Skeletal muscle cell (primary cell): ENCODE data around the gene FAHD2A.
A peak's percentile ranks its signal among the peaks of the same experiment; 100 is the strongest.
"Not testable (repeated sequence)": the region's sequence is repeated elsewhere in the genome, so short reads cannot be mapped to it uniquely, and the experiment has no call there.

Experiments
- DNase-seq: peaks from one replicate; pipeline ENCODE4 v3.0.0-alpha.2; 2010; ENCODE audit warnings: low read depth
- H3K4me3 ChIP-seq: 2 replicates; pipeline ENCODE4 v1.5.1; 2011; ENCODE audit warnings: low read depth, mild to moderate bottlenecking, control low read depth, low read length, moderate library complexity

Gene FAHD2A, protein sequence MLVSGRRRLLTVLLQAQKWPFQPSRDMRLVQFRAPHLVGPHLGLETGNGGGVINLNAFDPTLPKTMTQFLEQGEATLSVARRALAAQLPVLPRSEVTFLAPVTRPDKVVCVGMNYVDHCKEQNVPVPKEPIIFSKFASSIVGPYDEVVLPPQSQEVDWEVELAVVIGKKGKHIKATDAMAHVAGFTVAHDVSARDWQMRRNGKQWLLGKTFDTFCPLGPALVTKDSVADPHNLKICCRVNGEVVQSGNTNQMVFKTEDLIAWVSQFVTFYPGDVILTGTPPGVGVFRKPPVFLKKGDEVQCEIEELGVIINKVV

DNA sequence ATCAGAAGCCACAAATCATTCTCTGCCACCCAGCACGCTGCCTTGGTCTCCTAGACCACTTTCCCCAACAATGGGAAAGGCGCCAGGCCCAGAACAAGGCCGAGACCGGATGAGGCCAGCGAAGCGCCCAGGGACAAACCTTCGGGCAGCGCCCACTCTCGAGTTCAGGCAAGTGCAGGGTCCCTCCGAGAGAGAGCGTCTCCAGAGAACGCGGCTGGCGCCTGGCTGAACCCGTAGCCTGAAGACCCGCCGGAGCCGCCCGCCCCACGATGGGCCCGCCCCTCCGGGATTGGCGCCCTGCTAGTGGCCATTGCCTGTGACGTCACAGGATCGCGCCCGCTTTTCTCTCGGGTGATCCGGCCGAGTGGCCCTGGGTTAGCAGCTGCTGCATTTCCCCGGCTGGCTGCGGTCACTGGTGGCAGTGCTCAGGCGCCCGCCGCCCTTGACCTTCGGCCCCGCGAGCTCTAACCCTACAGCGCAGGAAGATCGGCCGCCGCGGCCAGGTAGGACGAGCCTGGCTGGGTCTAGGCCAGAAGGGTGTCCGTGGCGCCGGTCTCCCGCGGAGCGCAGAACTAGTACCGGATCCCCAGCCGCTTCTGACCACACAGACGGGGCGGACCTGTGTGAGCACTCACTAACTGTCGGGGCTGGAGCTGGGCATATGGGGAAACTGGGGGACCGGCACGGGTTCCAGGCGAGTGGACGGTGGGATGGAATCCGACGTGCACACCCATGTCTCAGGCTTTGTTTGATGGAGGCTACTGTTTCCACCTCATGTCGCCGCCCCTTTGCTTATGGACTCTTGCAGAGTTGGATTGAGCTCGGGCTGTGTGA, at the start of gene FAHD2A:
Gene FAHD2A, plus strand, starts transcription at position 339 of the 834 bp plus-strand sequence. CDS start 2,851 bp downstream, outside the sequence.
- peak; percentile 40 for DNase-seq
- H3K4me3 ChIP-seq: peak within 1 kb of the TSS; percentile 82

DNA sequence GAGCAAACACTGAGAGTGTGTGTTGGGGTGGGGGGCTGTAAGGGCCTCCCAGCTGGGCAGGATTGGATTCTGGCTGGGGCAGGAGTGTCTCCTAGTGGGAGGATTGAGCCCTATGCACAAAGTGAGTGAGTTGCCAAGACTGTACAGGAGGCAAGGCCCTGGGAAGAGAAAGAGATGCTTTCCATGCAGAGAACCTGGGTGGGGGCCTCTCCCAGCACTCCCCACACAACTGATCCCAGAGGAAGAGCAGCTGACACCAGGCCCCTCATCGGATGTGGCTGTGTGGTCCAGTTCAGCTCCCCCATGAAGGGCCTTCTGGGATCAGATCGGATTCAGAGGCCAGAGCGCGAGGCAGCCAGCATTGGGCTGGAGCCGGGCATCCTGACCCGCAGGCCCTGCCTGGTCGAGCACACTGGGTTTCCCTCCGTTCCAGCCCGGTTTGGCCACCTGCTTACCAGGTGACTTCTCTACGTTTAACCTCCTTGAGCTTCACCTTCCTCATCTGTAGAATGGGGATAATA, 49.4 kb upstream of the FAHD2A start:
- no peak overlapping the region for H3K4me3 ChIP-seq
- no peak for DNase-seq

DNA sequence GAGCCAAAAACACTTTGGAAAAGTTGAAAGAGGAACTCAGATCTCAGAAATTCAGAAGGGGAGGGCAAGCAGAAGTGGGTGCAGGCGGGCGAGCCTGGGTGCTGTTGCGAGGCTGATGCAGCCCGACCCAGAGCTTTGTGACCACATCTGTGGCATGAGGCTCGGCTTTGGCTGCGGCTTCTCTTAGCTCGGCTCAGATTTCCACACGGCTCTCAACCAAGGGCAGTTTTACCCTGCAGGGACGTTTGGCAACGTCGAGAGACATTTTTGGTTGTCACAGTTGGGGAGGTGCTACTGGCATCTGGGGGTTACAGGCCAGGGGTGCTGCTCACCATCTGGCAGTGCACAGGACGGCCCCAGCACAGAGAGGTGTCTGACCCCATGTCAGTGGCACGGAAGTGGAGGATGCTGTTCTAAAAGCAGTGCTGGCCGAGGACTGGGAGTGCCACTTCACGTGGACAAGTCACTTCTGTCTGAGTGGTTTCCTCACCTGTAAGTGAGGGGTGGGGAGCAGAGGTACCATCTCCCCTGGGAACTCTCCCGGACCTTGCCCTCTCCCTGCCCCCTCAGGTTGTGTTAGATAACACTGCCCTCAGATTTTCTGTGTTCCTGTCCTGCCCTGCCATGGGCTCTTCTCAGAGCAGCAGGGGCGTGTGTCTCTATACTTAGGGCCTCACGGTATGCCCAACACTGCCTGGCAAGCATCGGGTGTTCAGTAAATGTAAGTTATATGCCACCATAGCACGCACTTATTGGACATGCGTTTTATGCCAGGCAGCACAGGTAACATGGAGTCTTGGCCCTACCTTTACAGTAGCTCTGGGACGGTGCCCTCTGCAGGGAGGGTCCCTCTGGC, 48.7 kb upstream of the FAHD2A start:
- H3K4me3 ChIP-seq: no peak overlapping the region
- no peak for DNase-seq

DNA sequence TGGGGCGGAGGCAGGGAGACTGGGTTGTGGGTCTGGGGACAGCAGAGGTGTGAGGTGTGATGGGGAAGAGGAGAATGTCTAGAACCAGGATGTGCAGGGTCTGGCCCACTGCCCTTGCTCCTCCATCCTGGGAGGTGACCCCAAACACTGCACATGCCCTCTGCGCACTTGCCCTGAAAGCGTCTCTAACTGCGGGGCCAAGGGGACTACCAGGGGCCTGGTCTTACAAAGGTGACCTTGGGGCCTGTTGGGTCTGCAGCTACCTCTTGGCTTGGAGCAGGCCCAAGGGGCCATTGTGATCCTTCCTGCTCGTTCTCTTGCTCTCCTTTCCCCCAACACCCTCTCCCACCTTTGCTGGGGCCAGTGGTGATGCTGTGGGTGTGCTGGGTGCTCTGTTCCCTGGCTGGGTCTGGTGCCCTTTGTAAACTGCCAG, 48.0 kb upstream of the FAHD2A start:
- DNase-seq: no peak
- H3K4me3 ChIP-seq: no peak overlapping the region

DNA sequence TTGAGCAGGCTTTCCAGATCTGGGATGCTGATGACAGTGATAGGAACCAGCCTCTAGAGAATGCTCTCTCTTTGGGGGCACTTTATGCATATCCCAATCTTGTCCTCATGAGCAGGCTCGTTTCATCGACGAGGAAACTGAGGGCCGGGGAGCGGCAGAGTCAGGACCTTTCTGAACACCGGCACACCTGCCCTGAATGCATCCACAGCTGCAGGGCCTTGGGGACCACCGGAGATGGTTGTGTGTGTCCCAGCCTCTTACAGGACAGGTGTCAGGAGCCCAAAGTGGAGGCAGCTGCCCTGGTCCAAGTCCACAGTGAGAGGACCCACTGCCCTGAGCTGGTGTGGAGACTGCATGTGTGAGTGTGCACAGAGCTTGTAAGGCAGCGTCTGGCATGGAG, 47.6 kb upstream of the FAHD2A start:
- H3K4me3 ChIP-seq: no peak overlapping the region
- no peak for DNase-seq

DNA sequence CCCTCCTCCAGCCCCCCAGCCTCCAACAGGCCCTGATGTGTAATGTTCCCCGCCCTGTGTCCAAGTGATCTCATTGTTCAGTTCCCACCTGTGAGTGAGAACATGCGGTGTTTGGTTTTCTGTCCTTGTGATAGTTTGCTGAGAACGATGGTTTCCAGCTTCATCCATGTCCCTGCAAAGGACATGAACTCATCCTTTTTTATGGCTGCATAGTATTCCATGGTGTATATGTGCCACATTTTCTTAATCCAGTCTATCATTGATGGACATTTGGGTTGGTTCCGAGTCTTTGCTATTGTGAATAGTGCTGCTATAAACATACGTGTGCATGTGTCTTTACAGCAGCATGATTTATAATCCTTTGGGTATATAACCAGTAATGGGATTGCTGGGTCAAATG, 47.0 kb upstream of the FAHD2A start:
- not testable (repeated sequence) for DNase-seq

DNA sequence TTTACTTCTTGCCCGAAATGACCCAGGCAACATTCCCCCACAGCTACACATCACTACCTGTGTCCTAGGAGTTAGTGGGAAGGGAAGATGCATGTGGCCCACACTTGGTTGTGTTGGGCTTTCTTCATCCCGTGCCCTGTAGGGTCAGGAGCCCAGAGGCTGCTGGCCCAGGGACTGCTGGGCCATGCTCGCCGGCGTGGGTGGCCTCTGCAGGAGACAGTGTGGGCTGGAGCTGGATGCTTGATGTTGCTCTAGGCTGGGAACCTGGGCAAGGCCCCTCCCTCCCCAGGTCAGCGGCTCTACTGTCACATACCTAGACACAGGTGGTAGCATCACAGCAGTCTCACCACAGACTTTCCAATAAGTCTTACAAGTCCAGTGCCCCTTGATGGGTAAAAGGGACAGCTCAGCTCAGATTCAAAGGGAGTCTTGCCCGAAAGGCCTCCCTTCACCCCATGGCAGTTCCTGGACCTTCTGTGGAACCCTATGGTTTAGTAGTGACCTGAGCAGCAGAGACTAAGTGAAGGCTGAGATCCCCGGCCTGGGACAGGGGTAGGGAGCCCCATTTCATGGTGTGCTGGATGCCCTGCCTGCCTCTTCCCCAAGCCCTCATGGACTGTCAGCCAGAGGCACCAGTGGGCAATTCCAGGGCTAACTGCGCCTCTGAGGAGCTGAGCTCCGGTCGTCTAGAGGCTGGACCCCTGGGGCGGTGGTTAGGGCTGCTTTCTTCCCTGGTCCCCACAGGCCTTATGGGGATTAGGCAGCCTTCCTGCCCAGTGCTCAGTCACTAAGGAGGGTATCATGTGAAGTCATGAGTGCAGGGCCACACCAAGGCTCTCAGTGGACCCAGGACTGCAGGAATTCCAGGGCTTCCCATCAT, 45.4 kb upstream of the FAHD2A start:
- no peak overlapping the region for H3K4me3 ChIP-seq
- no peak for DNase-seq

More for the DNA sequence above, 47.0 kb upstream of the FAHD2A start:
- H3K4me3 ChIP-seq: not testable (repeated sequence)

DNA sequence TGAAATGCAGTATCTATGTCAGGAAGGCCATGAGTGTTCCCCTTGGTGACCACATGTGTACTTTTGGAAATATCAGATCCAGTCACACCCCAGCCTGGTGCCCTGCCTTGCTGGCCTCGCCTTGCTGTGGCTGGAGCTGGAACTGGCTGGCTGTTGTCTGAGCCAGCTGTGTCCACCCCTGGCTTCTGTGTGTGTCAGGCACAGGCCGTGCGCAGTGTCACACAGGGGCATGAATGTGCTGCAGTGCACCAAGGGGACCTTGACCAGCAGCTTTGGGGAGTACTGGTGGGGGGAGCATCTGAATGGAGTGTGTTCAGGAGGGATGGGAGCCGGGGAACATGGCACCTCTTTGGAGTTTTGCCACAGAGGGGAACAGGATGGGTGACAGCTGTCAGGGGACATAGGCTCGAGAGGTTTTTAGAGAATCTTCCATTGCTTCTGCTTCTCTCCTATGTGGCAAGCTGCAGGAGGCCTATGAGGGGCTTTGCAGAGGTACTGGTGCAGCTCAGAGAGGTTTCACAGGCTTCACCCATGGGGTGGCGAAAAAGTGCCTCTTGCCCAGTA, 44.7 kb upstream of the FAHD2A start:
- no peak for DNase-seq

DNA sequence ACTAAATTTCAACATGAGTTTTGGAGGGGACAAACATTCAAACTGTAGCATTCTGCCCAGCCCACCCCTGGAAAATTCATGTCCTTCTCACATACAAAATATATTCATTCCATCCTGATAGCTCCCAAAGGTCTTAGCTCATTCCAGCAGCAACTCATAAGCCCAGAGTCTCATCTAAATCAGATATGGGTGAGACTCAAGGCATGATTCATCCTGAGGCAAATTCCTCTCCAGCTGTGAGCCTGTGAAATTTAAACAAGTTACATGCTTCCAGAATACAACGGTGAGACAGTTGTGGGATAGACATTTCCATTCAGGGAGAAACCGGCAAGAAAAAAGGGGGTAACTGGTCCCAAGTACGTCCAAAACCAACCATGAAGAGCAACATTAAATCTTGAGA, 43.5 kb upstream of the FAHD2A start:
- no peak for DNase-seq
- H3K4me3 ChIP-seq: no peak overlapping the region

More for the DNA sequence above, 44.7 kb upstream of the FAHD2A start:
- no peak overlapping the region for H3K4me3 ChIP-seq

DNA sequence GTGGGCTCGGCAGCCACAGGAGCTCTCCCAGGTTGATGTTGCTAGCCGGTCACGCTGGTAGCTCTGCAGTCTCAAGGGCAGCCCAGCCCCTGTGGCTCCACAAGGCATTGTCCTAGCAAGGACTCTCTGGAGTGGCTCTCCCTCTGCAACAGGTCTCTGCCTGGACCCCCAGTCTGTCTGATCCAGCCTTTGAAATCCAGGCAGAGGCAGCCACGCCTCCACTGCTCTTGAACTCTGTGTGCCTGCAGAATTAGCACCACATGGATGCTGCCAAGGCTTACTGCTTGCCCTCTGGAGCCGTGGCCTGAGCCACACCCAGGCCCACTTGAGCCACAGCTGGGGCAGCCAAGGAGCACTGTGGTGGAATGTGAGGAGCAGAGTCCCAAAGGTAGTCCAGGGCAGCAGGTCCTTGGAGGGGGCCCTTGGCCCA, 43.0 kb upstream of the FAHD2A start:
- no peak overlapping the region for H3K4me3 ChIP-seq
- DNase-seq: no peak

DNA sequence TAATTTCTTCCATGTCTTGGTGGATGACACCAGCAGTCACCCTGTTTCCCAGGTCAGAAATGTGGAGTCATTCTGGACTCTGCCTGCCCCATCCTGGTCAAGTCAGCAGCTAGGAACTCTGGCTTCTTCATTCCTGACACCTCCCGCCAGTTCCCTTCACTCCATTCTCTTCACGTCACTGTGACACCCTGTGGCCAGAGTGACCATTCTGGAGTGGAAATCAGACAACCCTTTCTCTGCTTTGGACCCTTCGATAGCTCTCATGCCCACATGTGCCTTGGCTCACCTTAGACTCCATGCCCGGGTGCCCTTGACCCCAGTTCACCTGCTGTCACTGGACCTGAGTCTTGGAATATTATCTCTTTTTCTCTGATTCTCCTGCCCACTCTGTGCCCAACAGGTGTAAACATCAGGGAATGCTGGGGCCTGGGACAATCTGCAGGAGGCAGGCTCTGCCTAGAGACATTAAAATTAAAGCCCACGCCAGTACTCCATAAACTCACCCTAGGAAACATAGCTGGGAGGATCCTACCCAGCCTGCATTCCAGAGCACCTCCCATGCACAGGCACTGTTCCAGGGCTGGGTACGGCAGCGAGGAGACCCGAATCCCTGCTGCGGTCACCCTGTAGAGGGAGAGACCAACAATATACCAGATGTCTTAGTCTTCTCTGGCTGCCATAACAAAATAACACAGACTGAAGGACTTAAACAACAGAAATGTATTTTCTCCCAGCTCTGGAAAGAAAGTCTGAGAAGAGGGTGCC, 41.1 kb upstream of the FAHD2A start:
- no peak overlapping the region for H3K4me3 ChIP-seq
- DNase-seq: no peak

DNA sequence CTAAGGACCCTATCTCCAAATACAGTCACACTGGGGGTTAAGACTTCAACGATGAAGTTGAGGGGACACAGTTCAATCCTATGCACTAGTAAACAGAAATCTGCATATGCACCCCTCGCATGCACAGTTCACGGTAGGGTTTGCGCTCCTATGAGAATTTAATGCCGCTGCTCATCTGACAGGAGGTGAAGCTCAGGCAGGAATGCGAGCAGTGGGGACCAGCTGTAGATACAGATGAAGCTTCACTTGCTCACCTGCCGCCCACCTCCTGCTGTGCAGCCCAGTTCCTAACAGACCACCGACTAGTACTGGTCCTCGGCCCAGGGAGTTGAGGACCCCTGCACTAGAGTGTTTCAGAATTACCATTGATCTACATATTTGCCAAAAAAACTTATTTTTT, 40.0 kb upstream of the FAHD2A start:
- H3K4me3 ChIP-seq: no peak overlapping the region
- no peak for DNase-seq

DNA sequence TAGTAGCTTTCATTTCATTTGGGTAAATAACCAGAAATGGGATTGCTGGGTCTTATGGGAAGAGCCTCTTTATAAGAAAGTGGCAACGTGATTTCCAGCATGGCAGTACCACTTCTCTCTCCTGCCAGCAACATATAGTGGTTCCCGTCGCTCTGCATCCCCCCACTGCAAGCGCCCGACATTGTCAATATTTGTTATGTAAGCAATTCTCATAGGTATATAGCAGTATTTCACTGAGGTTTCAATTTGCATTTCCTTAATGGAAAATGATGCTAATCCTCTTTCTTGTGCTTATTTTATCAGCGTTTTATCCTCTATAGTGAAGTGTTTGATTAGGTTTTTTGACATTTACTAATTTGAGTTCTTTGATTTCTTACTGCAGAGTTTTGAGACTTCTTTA, 36.0 kb upstream of the FAHD2A start:
- no peak overlapping the region for H3K4me3 ChIP-seq
- DNase-seq: no peak

DNA sequence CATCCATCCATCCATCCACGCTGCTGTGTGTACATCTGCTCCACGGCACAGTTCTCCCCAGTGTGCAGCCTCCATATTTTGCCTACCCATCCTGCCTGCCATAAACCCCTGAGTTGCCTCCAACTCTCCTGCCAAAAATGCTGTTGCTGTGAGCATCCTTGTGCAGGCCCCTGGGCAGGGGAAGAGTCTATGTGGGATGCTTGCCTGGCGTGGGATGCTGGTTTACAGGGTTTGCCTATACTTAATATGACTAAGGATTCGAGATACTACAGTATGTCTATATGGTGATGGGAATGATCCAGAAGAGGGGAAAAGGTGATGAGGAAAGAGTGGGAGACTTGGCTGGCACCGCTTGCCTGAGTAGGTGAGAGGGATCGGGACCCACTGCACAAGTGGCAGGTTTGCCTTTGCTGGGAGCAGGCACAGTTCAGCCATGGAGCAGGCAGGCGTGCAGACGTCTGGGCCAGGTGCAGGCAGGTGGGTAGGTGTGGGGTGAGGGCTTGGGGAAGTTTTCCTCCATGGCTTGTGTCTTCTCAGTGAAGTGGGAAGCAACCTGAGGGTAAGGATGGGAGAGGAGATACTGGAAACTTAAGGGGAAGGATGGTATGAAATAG, 30.2 kb upstream of the FAHD2A start:
- no peak overlapping the region for H3K4me3 ChIP-seq
- no peak for DNase-seq

DNA sequence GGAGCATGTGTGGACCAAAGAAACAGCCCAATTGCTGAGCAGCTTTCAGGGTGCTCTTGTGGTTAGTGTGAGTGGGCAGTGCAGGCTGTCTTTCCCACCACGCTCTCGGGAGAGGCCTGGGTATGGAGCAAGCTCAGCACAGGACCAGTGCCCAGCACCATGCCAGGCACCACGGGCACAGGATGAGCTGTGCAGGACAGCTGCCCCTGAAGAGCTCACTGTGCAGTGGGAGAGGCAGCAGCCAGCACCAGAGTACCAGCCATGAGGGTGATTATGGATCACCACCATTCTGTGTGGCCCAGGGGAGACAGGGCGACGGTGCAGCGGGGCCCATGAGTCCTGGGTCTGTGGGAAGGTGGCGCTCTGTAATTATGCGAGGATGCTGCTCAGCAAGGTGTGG, 29.7 kb upstream of the FAHD2A start:
- no peak for DNase-seq
- no peak overlapping the region for H3K4me3 ChIP-seq

DNA sequence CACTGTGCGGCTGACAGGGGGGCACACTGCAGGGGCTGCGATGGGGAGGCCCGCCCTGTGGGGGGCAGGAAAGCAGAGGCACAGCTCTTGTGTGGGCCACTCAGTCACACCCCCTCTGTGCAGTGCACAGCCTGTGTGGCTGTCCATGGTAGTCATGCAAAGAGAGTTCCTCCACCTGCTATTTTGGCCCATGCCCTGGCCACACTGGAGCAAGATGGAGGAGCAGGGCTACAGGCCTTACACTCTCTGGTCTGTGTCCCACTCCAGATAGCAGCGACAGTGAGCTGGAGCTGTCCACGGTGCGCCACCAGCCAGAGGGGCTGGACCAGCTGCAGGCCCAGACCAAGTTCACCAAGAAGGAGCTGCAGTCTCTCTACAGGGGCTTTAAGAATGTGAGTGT, 28.5 kb upstream of the FAHD2A start:
- no peak for DNase-seq
- H3K4me3 ChIP-seq: no peak overlapping the region

DNA sequence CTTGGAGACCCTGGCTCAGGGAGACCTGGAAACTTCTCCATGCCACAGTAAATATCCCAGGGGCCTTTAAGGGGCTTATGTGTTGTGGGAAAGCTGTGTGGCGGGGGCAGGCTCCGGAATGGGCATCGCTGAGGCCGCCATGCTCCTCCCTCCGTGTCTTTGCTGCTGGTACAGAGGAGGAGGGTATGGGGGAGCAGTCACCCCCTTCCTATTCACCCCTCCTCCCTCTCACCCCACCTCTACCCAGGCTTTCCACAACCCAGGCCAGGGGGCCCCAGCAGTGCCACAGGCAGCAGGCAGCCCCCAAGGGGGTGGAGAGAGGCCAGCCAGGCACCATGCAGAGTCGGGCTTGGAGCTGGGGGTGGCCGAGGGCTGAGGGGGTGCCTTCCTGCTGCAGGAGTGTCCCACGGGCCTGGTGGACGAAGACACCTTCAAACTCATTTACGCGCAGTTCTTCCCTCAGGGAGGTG, 28.0 kb upstream of the FAHD2A start:
- H3K4me3 ChIP-seq: no peak overlapping the region
- no peak for DNase-seq
